HG03060 (cell line): ENCODE data around the gene VPS52.

Source experiments
- ATAC-seq: cut with Tn5 transposase; IDR thresholded peaks from one replicate; pipeline ENCODE4 v1.9.1; 2021; ENCODE audit warnings: low read depth, moderate number of reproducible peaks; ENCODE audit not compliant: unreplicated experiment

VPS52 gene

DNA sequence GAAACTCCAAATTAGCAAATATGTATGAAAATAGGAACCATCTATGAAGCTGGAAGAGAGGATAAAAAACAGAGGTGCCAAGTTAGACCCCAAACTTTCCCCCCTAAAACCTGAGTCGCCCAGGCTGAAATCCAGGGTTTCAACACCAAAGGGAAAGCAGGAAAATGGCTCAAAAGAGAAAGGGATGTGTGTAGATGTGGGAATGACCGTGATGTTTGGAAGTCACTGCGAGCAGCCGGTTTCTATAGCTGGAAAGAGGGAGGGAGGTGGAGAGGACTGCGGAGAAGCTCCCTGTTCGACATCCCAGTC lies 58.9 kb downstream of the VPS52 start:
- no peak for ATAC-seq

DNA sequence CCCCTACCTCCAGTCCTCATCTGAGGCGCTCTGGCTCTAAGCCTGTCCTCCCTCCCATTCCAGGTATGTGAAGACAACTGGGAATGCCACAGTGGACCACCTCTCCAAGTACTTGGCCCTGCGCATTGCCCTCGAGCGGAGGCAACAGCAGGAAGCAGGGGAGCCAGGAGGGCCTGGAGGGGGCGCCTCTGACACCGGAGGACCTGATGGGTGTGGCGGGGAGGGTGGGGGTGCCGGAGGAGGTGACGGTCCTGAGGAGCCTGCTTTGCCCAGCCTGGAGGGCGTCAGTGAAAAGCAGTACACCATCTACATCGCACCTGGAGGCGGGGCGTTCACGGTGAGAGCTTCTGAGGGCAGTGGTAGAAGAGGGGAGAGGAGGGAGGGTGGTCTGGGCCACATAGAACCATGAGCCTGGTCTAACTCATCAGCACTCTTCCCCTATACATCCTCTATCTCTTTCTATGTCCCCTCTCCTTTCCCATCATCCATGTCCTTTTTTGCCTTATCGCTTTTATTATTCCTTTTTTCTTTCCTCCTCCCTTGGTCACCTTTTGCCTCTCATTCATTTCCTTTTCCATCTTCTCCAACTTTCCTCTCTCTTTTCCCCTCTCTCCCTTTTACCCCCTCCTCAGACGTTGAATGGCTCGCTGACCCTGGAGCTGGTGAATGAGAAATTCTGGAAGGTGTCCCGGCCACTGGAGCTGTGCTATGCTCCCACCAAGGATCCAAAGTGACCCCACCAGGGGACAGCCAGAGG lies 59.8 kb downstream of the VPS52 start:
- no peak for ATAC-seq

DNA sequence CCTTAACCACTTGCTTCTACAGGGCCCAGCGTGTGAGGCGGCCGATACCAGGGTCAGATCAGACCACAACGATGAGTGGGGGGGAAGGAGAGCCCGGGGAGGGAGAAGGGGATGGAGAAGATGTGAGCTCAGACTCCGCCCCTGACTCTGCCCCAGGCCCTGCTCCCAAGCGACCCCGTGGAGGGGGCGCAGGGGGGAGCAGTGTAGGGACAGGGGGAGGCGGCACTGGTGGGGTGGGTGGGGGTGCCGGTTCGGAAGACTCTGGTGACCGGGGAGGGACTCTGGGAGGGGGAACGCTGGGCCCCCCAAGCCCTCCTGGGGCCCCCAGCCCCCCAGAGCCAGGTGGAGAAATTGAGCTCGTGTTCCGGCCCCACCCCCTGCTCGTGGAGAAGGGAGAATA lies 60.5 kb downstream of the VPS52 start:
- no peak for ATAC-seq

DNA sequence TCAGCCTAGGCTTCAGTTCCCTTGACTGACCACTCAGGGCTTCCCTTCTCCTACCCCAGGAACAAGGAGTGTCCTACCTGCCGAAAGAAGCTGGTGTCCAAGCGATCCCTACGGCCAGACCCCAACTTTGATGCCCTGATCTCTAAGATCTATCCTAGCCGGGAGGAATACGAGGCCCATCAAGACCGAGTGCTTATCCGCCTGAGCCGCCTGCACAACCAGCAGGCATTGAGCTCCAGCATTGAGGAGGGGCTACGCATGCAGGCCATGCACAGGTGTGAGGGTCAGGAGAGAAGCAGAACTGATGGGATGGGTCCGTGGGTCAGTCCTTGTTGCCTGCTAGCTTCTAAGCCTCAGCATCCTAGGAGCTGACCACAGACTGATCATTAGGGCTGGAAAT lies 61.8 kb downstream of the VPS52 start:
- ATAC-seq: no peak

DNA sequence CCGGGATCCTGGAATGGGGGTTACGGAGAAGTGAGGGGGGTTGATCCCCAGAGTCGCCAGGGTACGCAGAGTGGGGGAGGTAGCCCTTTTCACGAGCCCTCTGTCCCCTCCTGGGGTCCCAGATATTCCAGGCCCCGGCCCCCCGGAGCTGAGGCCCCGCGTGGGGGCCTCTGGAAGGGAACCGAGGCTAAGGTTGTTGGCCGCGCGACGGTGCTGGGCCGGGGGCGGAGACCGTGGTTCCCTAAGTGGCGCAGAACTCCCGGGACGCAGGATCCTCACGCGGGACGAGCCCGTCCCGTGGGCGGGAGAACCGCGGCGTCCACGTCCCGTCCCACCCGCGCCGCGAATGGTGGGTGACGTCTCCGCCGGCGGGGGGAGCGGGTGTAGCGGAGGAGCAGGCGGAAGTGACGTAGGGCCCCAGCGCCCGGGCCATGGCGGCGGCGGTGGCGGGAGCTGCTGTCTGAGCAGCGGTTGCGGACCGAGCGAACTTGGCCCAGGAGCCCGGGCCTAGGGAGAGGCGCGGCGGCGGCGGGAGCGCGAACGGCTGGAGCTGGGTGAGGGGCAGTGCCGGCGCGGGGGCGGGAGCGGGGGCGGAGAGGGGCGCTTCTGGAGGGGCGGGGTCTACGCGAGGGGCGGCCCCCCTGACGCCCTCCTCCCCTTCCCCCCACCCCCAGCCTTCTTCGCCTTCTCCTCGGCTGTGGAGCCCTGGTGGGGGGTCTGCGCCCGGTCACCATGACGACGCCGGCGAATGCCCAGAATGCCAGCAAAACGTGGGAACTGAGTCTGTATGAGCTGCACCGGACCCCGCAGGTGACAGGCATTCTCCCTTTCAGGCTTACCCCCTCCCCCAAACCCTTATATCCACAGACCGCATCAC lies 63.3 kb downstream of the VPS52 start, which contains the start of gene RING1:
Gene RING1, plus strand, starts transcription at position 410 of the 877 bp plus-strand sequence. Its CDS starts 323 bp downstream, at position 733.
- ATAC-seq: no peak

DNA sequence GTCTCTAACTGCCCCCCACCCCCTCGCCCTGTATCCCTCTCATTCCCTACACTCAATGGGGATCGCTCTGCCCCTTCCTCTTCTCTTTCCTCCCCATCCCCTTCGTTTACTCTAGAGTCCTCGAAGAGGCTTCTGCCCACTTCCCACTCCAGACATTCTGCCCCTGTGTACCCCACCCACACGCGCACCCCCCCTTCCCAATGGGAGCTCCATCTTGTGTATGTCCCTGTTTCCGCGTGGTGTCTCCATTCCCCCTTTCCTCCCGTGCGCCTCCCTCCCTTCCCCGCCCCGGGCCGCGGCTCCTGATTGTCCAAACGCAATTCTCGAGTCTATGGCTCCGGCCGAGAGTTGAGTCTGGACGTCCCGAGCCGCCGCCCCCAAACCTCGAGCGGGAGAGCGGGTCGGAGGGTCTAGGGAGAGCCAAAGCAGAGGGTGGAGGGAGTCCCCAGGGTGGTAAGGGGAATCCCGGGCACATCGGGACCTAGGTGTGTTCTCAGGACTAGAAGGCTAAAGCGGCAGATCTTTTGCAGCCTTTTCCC lies 64.1 kb downstream of the VPS52 start:
- no peak for ATAC-seq

DNA sequence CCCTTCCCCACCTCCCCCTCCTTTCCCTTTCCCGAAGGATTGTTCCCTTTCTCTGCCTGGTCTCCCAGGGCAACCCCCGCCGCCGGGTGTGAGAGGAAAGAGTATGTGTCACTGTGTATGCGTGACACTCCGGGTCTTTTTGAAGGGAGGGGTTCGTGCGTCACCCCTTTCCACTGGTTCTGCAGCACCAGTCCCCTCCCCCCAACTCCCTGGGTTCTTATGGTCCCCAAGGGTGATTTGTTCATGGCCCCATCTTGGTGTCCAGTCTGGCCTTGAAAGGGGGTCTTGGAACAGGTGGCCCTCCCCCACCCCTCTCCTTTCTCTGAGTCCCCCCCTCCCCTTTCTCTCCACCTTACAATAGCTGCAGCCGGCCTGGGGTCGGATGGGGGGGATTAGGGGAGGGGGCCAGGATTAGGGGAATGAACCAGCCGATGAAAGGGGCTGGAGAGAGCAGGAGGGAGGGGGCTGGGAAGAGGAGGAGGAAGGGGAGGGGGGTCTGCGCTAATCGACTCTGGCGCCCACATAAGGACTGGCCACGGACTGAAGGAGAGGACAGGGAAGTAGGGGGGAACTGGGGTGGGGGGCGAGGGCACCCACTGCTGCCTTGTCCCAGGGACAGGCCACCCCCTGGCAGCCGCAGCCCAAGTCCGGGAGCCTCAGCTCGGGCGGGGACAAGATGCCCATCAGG lies 64.7 kb downstream of the VPS52 start:
- no peak for ATAC-seq

DNA sequence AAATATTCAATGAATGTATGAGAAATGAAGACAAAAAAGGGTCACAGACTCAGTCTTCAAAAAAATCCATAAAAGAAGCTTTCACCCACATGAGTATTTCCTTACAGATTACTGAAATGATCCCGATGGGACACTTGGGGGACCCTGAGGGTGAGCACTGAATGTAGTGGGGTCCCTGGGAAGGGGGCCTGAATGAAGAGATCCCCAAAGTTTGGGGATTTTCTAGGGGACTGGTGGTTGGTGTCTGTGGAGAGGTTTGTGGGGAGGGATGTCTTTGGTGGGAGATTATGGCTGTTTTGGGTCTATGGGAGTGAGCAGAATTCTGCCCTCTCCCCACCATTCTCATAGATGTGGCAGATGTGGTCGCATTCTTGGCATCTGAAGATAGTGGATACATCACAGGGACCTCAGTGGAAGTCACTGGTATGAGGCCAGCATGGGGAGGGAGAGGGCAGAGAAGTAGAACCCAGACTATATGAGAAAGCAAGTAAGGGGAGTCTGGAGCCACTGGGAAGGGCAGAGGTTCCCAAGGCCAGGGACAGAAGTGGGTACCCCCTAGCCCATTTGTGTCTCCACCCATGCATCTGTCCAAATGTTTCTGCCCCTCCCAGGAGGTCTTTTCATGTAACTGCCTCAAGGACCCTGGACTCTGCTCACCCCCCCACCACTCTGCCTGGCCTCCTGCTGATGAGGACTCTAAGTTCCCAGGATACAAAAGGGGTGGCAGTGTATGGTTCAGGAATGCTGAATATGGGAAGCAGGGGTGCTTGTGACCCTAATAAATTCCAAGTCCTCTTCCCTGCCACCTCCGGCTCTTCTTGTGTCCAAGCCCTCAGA lies 65.4 kb downstream of the VPS52 start:
- ATAC-seq: no peak

DNA sequence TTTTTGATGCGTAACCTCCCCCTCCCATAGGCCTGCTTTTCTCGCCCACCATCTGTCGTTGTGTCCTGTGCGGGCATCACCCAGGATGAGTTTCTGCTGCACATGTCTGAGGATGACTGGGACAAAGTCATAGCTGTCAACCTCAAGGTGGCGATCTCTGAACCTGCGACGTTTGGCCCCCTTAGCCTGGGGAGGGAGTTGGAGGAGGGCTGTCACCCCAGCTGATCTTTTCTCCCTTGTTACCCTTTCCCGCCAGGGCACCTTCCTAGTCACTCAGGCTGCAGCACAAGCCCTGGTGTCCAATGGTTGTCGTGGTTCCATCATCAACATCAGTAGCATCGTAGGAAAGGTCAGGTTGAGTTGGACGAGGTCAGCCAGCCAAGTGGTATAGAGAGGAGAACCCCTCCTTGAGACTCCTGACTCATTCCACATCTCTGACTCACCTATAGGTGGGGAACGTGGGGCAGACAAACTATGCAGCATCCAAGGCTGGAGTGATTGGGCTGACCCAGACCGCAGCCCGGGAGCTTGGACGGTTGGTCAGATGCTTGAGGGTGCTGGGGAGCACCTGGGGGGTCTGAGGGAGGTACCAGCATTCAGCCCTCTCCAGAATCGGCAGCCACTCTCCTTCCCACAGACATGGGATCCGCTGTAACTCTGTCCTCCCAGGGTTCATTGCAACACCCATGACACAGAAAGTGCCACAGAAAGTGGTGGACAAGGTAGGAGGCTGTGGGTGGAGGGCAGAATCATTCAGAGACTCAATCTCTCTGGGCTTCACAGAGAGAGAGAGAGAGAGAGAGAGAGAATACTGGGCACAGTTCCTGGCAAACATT lies 66.3 kb downstream of the VPS52 start:
- no peak for ATAC-seq

DNA sequence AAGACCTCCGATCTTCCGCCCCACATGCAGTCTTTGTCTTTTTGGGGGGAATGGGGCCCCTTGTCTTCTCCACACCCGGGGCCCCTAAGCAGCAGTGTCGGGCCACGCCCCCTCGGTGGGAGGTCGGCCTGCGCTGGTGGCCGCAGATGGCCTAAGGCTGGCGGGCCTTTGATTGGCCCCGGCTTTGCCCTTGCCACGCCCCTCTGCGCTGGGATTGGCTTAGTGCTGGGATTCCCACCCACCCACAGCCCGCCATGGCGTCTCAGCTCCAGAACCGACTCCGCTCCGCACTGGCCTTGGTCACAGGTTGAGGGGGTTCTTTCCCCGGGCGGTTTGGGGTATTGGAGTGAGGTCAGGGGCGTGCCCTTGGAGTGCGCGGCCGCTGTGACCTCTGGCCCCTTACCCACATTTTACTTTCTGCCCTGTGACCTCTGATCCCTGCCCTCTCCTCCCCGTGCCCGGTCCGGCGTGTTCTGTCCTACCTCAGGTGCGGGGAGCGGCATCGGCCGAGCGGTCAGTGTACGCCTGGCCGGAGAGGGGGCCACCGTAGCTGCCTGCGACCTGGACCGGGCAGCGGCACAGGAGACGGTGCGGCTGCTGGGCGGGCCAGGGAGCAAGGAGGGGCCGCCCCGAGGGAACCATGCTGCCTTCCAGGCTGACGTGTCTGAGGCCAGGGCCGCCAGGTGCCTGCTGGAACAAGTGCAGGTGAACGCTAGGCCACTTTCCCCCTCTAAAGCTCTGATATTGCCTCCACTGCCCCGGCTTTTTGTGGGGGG lies 67.1 kb downstream of the VPS52 start, which contains the start of gene HSD17B8:
Gene HSD17B8, plus strand, starts transcription at position 241 of the 776 bp plus-strand sequence. Its CDS starts 14 bp downstream, at position 255.
- ATAC-seq: no peak

DNA sequence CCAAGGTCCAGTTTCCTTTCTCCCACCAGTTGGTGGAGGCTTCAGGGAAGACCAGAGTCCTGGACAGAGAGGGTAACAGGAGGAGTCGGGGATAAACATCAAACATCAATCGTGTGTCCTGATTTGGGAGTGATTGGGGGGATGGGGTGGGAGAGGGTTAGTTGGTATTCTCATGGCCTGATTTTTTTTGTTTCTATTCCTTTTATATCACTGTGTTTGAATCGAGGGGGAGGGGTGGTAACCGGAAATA lies 67.6 kb downstream of the VPS52 start:
- no peak for ATAC-seq

DNA sequence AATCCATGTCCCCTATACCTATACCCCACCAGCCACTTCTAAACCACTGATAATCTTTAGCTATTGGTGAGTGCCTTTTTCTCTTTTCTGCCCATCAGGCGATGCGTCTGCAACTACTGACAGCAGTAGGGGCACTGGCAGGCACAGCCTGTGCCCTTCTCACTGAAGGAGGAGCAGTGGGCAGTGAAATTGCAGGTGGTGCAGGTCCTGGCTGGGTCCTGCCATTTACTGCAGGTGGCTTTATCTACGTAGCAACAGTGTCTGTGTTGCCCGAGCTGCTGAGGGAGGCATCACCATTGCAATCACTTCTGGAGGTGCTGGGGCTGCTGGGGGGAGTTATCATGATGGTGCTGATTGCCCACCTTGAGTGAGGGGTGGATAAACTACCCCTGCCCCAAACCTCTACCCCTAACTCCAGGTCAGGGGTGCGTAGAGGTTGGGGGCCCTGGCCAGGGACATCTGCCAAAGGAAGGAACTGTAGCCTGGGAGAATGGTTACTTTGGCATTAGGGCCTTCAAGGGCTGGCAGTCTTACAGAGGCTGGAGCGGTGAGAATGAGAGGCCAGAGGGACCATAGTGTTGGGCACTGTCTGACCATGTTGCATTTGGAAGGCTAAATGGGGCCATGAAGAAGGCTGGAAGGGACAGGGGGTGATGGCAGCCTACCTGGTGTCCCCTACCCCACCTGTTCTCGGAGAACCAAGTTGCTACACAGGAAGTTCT lies 68.1 kb downstream of the VPS52 start:
- ATAC-seq: no peak

DNA sequence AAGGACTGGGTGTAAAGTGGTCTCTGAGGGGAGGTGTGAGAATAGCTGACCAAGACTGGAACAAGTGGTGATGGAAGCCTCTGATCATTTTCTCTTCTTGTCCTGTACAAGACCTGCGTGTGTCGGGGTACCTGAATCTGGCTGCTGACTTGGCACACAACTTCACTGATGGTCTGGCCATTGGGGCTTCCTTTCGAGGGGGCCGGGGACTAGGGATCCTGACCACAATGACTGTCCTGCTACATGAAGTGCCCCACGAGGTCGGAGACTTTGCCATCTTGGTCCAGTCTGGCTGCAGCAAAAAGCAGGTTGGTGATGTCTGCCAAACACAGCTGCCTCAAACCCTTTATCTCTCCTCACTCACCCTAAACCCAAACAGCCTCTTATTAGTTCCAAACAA lies 68.9 kb downstream of the VPS52 start:
- ATAC-seq: no peak

DNA sequence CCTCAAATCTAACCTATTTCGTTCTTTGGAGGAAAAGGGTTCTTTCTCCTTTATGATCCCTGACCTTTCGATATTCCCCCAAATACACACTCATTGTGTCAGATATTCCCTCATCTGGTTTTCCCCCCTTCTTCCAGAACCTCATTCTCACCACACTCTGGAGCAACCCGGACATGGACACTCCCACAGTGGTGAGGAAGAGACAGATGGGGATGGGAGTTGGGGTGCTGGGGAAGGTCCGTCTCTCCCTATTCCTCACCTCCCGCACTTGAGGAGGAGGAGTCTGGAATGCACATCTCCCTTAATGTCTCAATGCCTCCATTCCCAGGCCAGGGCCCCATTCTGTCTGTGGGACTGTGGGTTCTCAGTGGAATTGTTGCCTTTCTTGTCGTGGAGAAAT lies 69.7 kb downstream of the VPS52 start:
- no peak for ATAC-seq

DNA sequence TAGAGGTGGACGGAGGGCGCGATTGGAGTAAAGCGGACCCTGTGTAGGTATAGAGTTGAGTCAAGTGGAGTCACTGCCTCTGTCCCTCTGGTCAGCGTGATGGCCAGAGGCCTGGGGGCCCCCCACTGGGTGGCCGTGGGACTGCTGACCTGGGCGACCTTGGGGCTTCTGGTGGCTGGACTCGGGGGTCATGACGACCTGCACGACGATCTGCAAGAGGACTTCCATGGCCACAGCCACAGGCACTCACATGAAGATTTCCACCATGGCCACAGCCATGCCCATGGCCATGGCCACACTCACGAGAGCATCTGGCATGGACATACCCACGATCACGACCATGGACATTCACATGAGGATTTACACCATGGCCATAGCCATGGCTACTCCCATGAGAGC lies 70.5 kb downstream of the VPS52 start:
- ATAC-seq: no peak
